Measurements from ENCODE around the gene SLC35D2.
"Not testable (repeated sequence)": the region's sequence is repeated elsewhere in the genome, so short reads cannot be mapped to it uniquely, and the experiment has no call there.

SLC35D2 gene

DNA sequence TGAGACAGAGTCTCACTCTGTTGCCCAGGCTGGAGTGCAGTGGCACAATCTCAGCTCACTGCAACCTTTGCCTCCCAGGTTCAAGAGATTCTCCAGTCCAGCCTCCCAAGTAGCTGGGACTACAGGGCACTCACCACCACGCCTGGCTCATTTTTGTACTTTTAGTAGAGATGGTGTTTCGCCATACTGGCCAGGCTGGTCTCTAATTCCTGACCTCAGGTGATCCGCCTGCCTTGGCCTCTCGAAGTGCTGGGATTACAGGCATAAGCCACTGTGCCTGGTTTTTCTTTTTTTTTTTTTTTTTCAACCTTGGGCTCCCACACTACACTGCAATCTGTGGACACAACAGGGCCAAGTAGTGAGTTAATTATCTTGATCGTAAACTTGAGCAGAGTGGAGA, 60.8 kb downstream of the SLC35D2 start:
- H3K9me3 ChIP-seq (ENCODE audit: control insufficient read depth in 1 of 2, low read length in 2 of 2); H3K27ac ChIP-seq (ENCODE audit: low read length); H3K4me1 ChIP-seq (ENCODE audit: control insufficient read depth in 1 of 2, insufficient read depth in 2 of 2, low read length in 2 of 2); H3K27me3 ChIP-seq (ENCODE audit: low read depth, low read length); H3K4me3 ChIP-seq (ENCODE audit: low read depth in 1 of 2, low read length in 2 of 2): not testable (repeated sequence)
- peaks cover 11 to 13% of the 10 kb centered on the region in 2 donors for H3K36me3 ChIP-seq (ENCODE audit: control insufficient read depth in 1 of 2, insufficient read depth in 2 of 2, low read length in 2 of 2)

DNA sequence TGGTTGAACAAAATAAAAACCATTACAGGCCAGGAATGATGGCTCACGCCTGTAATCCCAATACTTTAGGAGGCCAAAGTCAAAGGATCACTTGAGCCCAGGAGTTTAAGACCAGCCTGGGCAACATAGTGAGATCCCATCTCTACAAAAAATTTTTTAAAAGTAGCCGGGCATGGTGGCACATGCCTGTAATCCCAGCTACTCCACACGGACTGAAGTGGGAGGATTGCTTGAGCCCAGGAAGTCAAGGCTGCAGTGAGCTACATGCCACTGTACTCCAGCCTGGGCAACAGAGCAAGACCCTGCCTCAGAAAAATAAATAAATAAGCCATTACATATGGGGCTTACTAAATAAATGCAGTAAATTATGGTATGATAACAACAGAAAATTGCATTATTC, 61.3 kb downstream of the SLC35D2 start:
- H3K27me3 ChIP-seq (ENCODE audit: low read depth, low read length); H3K27ac ChIP-seq (ENCODE audit: low read length); H3K4me1 ChIP-seq (ENCODE audit: control insufficient read depth in 1 of 2, insufficient read depth in 2 of 2, low read length in 2 of 2); H3K9me3 ChIP-seq (ENCODE audit: control insufficient read depth in 1 of 2, low read length in 2 of 2); H3K4me3 ChIP-seq (ENCODE audit: low read depth in 1 of 2, low read length in 2 of 2): not testable (repeated sequence)
- peaks cover 11 to 13% of the 10 kb centered on the region in 2 donors for H3K36me3 ChIP-seq (ENCODE audit: control insufficient read depth in 1 of 2, insufficient read depth in 2 of 2, low read length in 2 of 2)

DNA sequence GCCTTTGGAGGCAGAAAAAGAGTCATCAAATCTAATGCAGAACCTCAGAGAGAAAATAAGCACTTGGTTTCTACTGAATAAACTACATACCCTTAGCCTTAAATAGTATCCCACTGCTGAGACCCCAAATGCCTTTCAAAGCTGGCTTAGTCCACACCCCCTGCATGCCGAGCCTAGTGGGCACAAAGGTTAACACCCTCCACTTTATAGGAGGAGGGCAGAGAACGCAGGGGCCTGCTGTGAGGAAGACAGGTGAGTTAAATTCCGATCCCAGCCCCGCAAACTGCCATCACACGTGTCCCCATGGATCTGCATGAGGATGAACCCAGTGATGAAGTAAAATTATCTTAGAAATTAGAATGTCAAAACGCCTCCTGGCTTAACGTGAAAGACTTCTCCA, 62.0 kb downstream of the SLC35D2 start:
- no peak overlapping the region for H3K4me3 ChIP-seq (ENCODE audit: low read depth in 1 of 2, low read length in 2 of 2)
- no peaks in the 10 kb centered on the region for H3K4me1 ChIP-seq (ENCODE audit: control insufficient read depth in 1 of 2, insufficient read depth in 2 of 2, low read length in 2 of 2)
- H3K27ac ChIP-seq (ENCODE audit: low read length), result no peak overlapping the region
- H3K9me3 ChIP-seq (ENCODE audit: control insufficient read depth in 1 of 2, low read length in 2 of 2), result no peaks in the 10 kb centered on the region
- no peaks in the 10 kb centered on the region for H3K27me3 ChIP-seq (ENCODE audit: low read depth, low read length)
- H3K36me3 ChIP-seq (ENCODE audit: control insufficient read depth in 1 of 2, insufficient read depth in 2 of 2, low read length in 2 of 2), result peaks cover 11 to 13% of the 10 kb centered on the region in 2 donors

DNA sequence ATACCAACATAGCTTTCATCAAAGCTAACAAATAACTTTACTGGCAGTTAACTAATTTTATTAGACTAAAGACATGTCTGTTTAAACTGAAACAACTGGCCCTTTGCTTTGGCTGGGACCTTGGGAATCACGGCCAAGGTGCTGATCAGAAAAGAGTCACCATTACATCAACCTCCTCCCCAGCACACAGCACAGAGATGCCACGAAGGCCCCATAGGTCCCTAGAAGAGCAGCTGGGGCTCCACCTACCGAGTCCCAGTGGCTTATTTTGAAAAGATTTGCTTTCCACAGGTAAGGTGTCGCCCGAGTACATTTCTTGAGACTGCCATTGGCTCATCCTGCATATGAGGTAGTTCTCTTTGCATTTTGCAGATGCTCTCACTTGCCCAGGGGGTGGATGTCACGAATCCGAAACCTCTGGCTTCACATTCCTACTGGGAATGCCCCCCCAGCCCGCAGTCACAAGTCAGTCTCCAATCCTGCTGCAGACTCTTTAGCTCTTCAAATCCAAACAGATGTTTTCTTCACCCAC, 62.7 kb downstream of the SLC35D2 start:
- H3K4me3 ChIP-seq (ENCODE audit: low read depth in 1 of 2, low read length in 2 of 2), result no peak overlapping the region
- H3K9me3 ChIP-seq (ENCODE audit: control insufficient read depth in 1 of 2, low read length in 2 of 2), result no peaks in the 10 kb centered on the region
- H3K4me1 ChIP-seq (ENCODE audit: control insufficient read depth in 1 of 2, insufficient read depth in 2 of 2, low read length in 2 of 2), result no peaks in the 10 kb centered on the region
- H3K36me3 ChIP-seq (ENCODE audit: control insufficient read depth in 1 of 2, insufficient read depth in 2 of 2, low read length in 2 of 2), result peaks cover 11 to 13% of the 10 kb centered on the region in 2 donors
- no peaks in the 10 kb centered on the region for H3K27me3 ChIP-seq (ENCODE audit: low read depth, low read length)
- no peak overlapping the region for H3K27ac ChIP-seq (ENCODE audit: low read length)

DNA sequence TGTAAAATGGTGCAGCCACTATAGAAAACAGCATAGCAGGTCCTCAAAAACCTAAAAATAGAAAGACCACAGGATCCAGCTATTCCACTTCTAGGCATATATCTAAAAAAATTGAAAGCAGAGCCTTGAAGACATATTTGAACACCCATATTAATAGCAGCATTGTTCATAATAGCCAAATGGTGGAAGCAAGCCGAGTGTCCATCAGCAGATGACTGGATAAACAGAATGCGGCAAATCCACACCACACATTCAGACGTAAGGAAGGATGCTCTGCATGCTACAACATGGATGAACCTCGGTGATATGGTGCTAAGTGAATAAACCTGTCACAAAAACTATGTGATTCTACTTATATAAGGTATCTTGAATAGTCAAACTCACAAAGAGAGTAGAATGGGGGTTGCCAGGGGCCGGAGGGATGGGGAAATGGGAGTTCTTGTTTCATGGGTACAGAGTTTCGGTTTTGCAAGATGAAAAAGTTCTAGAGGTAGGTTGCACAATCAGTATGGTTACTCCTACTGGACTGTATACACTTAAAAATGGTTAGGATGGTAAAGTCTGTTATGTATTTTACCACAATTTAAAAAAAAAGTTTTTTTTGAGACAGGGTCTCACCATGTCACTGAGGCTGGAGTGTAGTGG, 64.5 kb downstream of the SLC35D2 start:
- H3K27ac ChIP-seq (ENCODE audit: low read length), result no peak overlapping the region
- H3K9me3 ChIP-seq (ENCODE audit: control insufficient read depth in 1 of 2, low read length in 2 of 2), result no peaks in the 10 kb centered on the region
- H3K27me3 ChIP-seq (ENCODE audit: low read depth, low read length), result no peaks in the 10 kb centered on the region
- no peak overlapping the region for H3K4me3 ChIP-seq (ENCODE audit: low read depth in 1 of 2, low read length in 2 of 2)
- H3K4me1 ChIP-seq (ENCODE audit: control insufficient read depth in 1 of 2, insufficient read depth in 2 of 2, low read length in 2 of 2), result no peaks in the 10 kb centered on the region
- H3K36me3 ChIP-seq (ENCODE audit: control insufficient read depth in 1 of 2, insufficient read depth in 2 of 2, low read length in 2 of 2), result peaks cover 10 to 14% of the 10 kb centered on the region in 2 donors

DNA sequence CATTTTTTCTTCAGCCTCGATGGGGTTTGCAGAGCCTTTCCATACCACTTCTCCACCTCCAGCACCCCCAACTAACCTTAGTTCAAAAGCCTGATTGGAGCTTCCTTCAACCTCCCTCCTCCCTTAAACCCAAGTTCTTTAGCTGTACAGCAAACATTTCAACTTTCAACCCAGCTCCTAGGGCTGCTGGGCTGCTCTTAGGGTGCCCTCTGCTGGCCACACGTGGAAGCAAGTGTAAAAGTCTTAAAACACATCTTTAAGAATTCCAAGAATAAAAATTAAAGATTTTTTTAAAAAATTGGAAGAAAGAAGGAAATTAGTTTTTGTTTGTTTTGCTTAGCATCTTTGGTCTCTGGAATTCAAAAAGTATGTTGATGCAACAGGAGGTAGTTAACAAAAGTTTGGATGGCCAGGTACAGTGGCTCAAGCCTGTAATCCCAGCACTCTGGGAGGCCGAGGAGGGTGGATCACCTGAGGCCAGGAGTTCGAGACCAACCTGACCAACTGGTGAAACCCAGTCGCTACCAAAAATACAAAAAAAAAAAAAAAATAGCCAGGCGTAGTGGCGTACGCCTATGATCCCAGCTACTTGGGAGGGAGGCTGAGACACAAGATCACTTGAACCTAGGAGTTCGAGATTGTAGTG, 66.1 kb downstream of the SLC35D2 start:
- Histone ChIP-seq H3K27ac (ENCODE audit: low read length) (no peak overlapping the region), H3K4me3 (ENCODE audit: low read depth in 1 of 2, low read length in 2 of 2) (no peak overlapping the region), H3K36me3 (ENCODE audit: control insufficient read depth in 1 of 2, insufficient read depth in 2 of 2, low read length in 2 of 2) (peaks cover 7 to 19% of the 10 kb centered on the region in 2 donors), H3K4me1 (ENCODE audit: control insufficient read depth in 1 of 2, insufficient read depth in 2 of 2, low read length in 2 of 2) (no peaks in the 10 kb centered on the region), H3K27me3 (ENCODE audit: low read depth, low read length) (no peaks in the 10 kb centered on the region), H3K9me3 (ENCODE audit: control insufficient read depth in 1 of 2, low read length in 2 of 2) (no peaks in the 10 kb centered on the region)

DNA sequence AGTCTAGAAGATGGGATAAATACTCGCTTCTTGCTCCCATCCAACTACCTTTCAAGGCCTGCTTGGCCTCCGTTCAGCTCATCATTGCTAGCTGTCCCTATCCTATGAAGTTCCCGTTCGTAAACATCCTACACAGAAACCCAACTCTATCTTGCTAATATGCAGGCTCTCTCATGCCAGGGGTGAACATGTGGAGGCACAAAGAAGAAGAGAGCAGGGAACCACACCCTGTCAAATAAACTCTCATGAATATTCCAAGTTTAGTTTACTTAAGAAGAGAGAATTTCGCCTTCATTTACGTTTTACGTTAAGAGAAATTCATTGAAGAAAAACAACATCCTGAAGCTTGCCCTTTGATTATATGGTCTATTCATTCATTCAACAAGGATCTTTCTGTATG, 73.7 kb downstream of the SLC35D2 start:
- H3K4me1 ChIP-seq (ENCODE audit: control insufficient read depth in 1 of 2, insufficient read depth in 2 of 2, low read length in 2 of 2), result no peaks in the 10 kb centered on the region

DNA sequence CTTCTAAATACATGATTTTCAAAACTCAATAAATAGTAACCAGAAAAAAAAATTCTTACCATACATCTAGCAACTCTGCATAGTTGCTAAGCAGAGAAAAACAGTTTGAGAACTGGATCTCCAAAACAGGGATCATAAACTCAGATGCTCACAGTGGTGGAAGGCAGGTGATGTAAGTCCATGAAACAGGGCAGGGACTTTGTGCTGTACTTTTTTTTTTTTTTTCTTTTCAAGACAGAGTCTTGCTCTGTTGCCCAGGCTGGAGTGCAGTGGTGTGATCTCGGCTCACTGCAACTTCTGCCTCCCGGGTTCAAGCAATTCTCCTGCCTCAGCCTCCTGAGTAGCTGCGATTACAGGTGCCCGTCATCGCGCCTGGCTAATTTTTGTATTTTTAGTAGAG, 76.6 kb downstream of the SLC35D2 start:
- H3K27ac ChIP-seq (ENCODE audit: low read length); H3K4me1 ChIP-seq (ENCODE audit: control insufficient read depth in 1 of 2, insufficient read depth in 2 of 2, low read length in 2 of 2); H3K4me3 ChIP-seq (ENCODE audit: low read depth in 1 of 2, low read length in 2 of 2); H3K36me3 ChIP-seq (ENCODE audit: control insufficient read depth in 1 of 2, insufficient read depth in 2 of 2, low read length in 2 of 2); H3K27me3 ChIP-seq (ENCODE audit: low read depth, low read length); H3K9me3 ChIP-seq (ENCODE audit: control insufficient read depth in 1 of 2, low read length in 2 of 2): not testable (repeated sequence)

More for the DNA sequence above, 73.7 kb downstream of the SLC35D2 start:
- no peaks in the 10 kb centered on the region for H3K9me3 ChIP-seq (ENCODE audit: control insufficient read depth in 1 of 2, low read length in 2 of 2)
- H3K4me3 ChIP-seq (ENCODE audit: low read depth in 1 of 2, low read length in 2 of 2), result no peak overlapping the region
- no peaks in the 10 kb centered on the region for H3K27me3 ChIP-seq (ENCODE audit: low read depth, low read length)
- H3K36me3 ChIP-seq (ENCODE audit: control insufficient read depth in 1 of 2, insufficient read depth in 2 of 2, low read length in 2 of 2), result peaks cover 0 to 6% of the 10 kb centered on the region in 2 donors
- no peak overlapping the region for H3K27ac ChIP-seq (ENCODE audit: low read length)

DNA sequence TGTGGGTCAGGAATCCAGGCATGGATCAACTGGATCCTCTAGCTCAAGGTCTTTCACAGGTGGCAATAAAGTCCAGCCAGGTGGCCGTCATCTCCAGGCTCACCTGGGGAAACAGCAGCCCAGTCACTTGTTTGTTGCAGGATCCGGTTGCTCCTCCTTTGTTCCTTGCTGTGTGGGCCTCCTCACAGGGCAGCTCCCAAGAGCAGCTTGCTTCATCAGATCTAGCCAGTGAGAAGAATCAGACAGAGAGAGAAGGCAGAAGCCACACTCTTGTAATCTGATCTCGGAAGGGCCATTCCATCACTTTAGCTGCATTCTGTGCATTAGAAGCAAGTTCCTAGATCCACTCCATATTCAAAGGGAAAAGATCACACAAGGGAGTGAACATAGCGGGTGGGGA, 78.3 kb downstream of the SLC35D2 start:
- Histone ChIP-seq H3K36me3 (ENCODE audit: control insufficient read depth in 1 of 2, insufficient read depth in 2 of 2, low read length in 2 of 2) (no peaks in the 10 kb centered on the region), H3K27me3 (ENCODE audit: low read depth, low read length) (no peaks in the 10 kb centered on the region), H3K27ac (ENCODE audit: low read length) (no peak overlapping the region), H3K4me3 (ENCODE audit: low read depth in 1 of 2, low read length in 2 of 2) (no peak overlapping the region), H3K9me3 (ENCODE audit: control insufficient read depth in 1 of 2, low read length in 2 of 2) (no peaks in the 10 kb centered on the region), H3K4me1 (ENCODE audit: control insufficient read depth in 1 of 2, insufficient read depth in 2 of 2, low read length in 2 of 2) (no peaks in the 10 kb centered on the region)

DNA sequence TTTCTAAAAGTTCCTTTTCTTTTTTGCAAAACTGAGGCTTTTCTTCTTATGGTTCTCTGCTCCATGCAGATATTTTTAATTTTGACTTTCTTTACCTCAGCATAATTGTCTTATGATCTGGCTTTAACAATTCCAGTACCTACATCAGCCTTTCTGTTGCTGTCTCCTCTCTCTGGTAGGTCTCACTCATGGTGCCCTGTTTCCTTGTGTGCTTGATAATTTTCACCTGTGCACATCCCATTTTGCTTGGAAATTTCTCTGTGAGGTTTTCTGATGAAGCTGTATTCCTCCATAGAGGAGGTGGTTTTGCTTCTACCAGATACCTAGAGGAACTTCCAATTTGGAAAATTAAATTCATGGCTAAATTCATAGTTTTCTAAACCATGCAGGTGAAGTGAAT, 79.3 kb downstream of the SLC35D2 start:
- Histone ChIP-seq H3K27ac (ENCODE audit: low read length) (no peak overlapping the region), H3K4me3 (ENCODE audit: low read depth in 1 of 2, low read length in 2 of 2) (no peak overlapping the region), H3K36me3 (ENCODE audit: control insufficient read depth in 1 of 2, insufficient read depth in 2 of 2, low read length in 2 of 2) (no peaks in the 10 kb centered on the region), H3K9me3 (ENCODE audit: control insufficient read depth in 1 of 2, low read length in 2 of 2) (no peaks in the 10 kb centered on the region), H3K27me3 (ENCODE audit: low read depth, low read length) (no peaks in the 10 kb centered on the region), H3K4me1 (ENCODE audit: control insufficient read depth in 1 of 2, insufficient read depth in 2 of 2, low read length in 2 of 2) (no peaks in the 10 kb centered on the region)

DNA sequence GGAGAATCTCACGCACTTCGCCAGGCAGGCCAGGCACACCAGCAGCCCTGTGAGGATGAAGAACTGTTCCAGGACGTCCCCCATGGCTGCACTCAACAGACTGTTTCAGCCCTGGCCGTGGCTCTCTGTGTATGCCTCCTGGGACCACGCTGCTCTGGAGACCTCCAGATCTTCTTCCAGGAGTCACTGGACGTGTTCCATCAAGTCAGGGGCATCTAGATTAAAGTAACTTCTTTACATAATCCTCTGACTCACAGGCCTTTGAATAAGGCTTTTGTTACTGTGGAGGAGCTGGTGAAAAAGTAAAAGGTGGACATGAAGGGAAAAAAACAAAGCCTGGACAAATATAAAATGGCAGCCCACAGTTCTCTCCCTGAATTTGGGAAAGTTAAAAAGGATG, 81.5 kb downstream of the SLC35D2 start, which contains the start of gene HSD17B3:
Gene HSD17B3, minus strand, starts transcription at position 156 of the 400 bp plus-strand sequence. Its CDS starts 72 bp downstream, at position 84.
- no peaks in the 10 kb centered on the region for H3K36me3 ChIP-seq (ENCODE audit: control insufficient read depth in 1 of 2, insufficient read depth in 2 of 2, low read length in 2 of 2)
- H3K27ac ChIP-seq (ENCODE audit: low read length), result no peak within 1 kb of the TSS
- no peaks in the 10 kb centered on the region for H3K4me1 ChIP-seq (ENCODE audit: control insufficient read depth in 1 of 2, insufficient read depth in 2 of 2, low read length in 2 of 2)
- H3K9me3 ChIP-seq (ENCODE audit: control insufficient read depth in 1 of 2, low read length in 2 of 2), result no peaks in the 10 kb centered on the region
- no peaks in the 10 kb centered on the region for H3K27me3 ChIP-seq (ENCODE audit: low read depth, low read length)
- H3K4me3 ChIP-seq (ENCODE audit: low read depth in 1 of 2, low read length in 2 of 2), result no peak within 1 kb of the TSS

Measured in muscle layer of duodenum (tissue), 2 donors.